HG02973 (cell line): Measurements from ENCODE around the gene SIL1.

Source experiments
- ATAC-seq: cut with Tn5 transposase; IDR thresholded peaks from one replicate; pipeline ENCODE4 v1.9.1; 2021; ENCODE audit warnings: moderate library complexity; ENCODE audit not compliant: unreplicated experiment

The SIL1 gene

DNA sequence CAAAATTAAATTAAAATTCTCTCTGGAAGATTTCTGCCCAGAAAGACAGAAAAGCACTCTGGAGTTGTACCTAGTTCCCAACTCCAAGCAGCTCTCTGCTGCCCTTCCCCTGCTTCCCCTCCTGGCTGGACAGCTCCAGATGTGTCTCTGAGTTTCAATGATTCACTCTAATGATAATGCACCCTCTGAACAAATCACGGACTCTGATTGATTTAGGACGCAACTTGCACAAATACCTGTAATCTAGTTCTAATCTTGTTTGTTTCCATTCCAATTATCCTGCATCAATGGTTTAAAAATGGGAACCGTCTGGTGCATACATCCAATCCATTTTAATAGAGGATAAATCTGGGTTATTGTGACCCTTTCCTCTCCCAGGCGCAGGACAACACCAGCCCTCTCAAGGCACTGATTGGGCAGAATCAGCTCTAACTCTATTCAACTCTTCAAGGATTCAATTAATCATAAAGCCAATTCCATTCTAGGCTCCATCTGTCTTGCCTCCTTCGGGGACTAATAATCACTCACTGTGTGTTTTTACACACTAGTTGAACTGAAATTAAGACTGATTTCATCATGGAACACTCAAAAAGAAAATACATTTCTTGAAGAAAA lies 211.9 kb downstream of the SIL1 start:
- ATAC-seq = no peak

DNA sequence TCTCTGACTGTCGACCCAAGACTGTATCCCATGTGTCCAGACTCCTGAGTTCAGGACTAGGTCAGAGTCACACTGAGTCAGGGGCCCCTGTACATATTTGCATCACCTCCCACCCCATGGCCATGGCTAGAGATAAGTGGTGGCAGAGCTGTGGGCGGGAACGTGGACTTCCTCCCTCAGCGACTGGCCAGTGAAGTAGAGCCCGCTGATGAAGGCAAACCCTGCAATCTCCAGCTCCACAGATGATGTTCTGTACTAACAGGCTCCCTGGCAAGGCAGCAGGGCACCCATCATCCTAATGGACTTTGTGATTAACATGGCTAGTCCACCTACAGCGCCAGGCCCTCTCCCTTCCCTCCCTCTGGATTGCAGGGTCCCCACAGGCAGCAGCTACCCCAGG lies 212.5 kb downstream of the SIL1 start:
- no peak for ATAC-seq

DNA sequence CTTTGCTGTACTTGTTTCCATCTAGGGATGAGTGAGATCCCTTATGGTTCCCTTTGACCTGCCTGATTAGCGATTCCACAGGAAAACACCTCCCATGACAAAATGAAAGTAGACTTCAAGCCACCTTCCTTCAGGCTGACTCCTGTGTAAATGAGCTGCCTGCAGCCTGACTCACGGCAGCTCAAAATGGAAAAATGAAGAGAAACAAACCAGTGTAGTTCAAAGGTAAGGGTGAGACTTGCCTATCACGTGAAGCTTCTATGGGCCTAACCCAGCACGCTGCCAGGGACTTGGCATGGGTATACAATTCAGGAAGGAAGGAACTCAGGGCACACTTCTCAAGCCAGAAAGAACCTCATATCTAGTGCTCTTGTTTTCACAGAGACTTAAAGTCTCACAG lies 212.9 kb downstream of the SIL1 start:
- ATAC-seq = no peak

DNA sequence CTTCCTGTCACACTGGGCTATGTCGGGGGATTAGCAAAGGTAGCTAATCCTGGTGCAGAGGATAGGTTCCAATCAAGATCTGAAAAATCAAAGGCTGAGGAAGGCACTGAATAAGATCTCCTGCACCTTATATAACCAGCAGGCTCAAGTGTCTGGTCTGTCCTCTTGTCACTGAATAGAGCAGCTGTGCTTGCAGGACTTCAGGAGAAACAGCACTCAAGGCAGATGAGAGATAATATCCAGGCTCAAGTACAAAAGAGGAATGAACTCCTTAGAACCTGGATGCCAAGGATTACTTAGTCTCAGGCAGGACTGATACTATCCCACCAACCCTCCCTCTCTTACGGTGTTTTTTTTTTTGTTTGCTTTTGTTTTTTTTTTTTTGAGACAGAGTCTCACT lies 214.2 kb downstream of the SIL1 start:
- ATAC-seq = no peak

DNA sequence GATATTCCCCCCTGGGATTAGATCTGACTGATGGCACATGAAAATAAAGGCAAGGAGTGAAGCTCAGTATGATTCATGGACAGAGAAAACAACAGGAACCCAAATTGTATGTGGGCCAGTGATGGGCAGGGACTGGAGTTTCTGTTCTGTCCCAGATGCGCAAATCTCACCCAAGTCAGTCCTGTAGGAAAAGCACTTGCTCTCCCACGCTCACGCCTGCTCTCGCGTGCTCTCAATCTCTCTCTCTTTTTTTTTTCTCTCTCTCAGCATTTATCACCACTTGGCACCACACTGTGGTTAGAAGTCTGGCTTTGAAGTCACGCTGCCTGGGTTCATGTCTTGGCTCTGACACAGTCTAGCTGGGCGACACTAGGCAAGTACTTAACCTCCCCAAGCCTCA lies 216.6 kb downstream of the SIL1 start:
- no peak for ATAC-seq

DNA sequence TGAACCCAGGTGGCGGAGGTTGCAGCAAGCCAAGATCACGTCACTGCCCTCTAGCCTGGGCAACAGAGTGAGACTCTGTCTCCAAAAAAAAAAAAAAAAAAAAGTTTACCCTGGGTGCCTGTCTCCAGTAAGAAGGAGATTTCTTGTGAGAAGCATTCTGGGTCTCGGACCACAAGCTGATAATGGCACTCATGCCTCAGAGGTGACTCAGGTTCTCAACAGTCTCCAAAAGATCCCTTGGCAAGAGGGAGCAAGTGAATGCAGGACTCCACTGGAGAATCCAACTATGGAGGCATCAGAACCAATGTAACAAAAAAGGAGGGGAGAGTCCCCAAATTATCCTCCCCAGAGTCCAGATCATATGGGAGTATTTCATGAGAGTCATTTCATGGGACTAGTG lies 217.0 kb downstream of the SIL1 start:
- ATAC-seq = no peak

DNA sequence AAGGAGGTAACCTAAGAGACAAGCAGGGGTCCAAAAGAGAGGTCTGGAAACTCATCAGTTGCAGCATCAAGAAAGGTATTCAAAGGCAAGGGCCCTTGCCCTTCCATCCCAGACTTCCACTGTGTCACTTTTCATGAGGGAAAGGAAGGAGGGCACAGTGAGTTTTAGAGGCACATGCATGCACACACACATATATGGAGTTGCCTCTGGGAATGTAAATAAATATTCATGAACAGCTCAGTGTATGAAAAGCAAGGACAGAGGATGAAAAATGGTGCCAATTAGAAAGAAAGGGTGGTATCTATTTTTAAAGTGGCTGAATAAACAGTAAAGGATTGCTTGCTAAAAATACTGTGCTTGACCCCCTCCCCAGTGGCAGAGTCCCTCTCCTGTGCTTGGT lies 217.7 kb downstream of the SIL1 start:
- no peak for ATAC-seq

DNA sequence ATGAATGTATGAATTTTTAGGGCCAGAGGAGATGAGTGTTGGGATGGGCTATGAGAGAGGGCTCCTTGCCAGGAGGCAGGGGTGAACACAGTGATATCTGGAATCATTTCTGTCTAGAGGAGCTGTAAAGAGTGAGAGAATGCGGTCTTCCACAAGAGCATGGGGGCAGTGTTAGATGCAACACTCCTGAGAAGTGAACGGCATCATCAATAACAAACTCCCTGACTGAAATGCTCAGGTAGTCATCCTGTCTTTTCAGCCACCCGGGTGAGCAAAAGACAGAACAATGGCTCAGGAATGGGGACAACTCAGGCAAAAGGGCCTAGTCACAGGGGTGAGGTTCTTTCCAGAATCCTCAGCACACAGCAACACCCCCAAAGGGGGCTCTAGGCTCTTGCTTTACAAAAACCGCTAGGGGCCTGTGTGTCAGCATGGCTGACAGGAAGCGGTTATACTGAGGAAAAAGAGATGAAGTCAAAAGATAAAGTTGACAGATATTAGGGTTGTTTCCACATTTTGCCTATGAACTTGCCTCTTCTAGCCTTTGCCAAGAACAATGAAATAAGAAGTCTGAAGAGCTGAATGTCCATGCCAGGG lies 218.4 kb downstream of the SIL1 start:
- no peak for ATAC-seq

DNA sequence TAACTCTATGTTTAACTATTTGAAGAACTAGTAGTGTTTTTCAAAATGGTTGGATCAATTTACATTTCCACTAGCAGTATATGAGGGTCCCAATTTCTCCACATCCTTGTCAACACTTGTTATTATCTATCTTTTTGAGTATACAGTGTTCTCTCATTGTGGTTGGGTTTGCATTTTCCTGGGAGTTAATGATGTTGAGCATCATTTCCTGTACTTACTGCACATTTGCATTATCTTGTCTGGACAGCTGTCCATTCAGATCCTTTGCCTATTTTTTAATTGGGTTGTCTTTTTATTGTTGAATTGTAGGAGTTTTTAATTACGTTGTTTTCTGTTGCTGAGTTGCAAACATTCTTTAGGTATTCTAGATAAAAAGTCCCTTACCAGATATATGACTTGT lies 219.6 kb downstream of the SIL1 start:
- ATAC-seq = no peak

DNA sequence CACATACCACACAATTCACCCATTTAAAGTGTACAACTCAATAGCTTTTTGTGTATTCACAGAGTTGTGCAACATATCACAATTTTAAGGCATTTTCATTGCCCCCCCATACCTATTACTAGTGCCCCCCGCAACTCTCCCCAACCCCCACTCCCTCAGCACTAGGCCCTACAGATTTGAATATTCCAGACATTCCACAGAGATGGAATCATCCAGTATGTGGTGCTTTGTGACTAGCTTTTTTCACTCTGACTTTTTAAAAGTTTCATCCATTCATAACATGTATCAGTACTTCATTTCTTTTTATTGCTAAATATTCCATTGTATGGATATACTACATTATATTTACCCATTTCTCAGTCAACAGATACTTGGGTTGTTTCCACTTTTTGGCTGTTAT lies 220.1 kb downstream of the SIL1 start:
- ATAC-seq = no peak

DNA sequence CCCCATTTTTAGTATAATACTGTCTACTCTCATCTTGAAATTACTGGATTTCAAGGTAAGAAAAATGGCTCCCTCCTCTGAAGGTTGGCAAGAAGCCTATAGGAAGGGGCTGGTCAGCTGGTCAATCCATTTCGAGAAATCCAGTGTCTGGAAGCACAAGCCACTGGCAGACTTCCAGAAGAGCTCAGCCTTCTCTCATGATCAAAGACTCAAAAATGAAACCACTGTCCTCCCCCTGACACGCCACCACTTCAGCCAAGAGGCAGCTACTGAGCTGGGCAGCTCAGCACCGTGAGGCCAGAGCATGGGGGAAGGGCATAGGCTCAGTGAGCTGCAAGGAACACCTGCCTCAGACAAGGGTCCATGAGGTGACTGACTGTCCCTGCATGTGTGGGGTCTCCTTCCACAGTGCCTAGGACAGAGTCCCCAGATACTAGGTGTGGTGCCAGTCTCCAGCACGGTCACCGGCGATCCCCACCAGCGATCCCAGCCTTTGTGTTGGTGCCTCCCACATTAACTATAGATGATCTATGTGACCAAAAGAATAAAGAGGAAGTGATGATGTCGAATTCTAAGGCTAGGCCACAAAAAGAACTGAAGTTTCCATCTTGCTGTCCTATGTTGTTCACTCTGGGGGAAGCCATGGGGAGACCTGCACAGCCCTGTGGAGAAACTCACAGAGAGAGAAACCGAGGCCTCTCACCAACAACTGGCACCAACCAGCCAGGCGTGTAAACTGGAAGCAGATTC lies 222.9 kb downstream of the SIL1 start:
- ATAC-seq = no peak

DNA sequence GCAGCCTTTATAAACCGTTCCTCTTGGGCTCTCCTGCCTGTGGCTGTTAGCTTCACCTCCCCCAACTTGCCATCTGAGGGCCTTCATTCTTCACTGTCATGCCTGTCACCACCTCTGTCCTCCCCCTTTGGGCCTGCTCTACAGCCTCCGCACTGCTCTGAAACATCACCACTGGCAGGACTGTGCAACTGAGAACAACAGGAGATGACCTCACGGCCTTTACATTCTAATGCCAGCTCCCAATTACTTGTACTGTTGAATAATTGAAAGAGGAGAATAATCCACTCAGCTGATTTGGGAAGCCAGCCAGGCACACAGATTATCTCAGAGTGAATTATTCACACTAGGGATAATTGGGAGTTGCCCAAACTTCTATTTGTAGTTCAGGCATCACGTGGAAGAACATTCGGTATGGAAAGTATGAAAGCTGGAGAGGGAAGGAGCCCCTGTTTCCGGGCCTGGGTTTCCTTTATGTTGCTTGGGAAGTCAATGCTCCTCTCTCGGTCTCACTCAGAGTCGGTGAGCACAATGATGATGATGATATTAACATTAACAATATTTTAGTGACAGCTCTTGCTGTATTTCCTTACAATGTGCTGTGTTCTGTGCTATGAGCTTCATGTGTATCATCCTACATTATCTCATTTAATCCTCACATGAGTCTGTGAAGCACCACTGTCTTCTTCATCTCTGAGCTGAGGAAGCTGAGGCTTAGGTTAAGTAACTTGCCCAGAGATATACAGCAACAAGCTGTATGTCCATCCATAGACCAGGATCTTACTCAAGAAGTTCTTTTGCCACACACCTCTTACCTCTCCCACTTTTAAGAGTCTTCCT lies 223.7 kb downstream of the SIL1 start:
- ATAC-seq = no peak

DNA sequence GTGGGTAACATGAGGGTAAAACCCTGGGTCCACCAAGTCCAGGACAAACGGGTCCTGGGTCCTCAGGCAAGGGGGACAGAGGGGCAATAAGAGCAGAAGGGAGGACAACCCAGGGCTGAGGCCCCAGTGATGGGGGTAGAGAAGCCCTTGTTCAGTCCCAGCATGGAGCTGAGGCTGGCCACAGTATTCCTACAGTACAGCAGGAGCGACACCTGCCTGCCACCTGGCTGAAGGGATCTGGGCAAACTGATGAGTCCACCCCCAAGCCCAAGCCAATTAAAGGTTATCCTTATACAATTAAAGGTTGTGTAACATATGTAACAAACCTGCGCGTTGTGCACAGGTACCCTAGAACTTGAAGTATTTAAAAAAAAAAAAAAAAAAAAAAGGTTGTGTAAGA lies 225.3 kb downstream of the SIL1 start:
- no peak for ATAC-seq

DNA sequence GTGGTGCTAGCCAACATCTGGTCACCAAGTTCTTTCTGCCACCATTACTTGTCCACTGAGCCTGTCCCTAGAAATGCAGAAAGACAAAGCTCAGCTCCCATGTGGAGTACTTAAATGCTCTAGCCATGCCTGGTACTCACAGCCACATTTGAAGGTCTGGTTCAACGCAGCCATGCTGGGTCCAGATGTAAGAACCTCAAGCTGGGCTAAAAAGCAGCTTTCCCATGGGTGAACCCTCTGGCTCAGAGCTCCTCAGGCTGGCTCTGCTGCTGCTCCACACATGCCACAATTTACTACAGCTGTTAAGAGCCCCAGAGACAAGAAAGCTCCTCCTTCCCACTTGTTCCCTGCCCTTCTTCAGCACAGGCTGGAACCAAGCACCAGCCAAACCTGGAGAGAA lies 225.9 kb downstream of the SIL1 start:
- no peak for ATAC-seq

DNA sequence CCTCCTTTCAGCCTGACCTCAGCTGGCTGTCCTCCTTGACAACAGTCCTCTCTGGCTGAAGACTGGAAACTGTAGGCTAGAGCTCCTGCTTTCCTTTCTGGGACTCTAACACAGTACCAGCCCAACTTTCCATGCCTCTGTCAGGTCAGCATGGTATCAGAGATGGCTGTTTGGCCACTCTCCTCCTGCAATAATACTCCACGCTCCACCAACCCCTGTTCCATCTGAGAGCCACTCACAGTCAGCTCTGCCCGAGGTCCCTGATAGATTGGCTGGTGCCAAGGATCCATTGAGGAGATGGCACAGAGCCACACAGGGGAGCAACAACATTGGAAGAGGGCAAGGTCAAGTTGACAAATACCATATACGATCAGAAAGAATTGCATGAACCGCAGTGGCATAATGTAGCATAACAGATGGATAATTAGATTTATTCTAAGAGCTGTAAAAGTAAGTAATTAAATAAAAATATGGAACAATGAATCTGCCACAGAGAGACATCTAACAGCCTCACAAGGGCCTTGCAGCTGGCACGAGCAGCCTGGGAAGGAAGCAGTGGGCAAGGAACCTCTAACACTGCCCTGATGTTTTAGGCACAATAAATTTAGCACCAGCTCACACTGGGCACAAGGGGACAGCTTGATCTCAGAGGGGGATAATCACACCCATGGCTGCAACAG lies 228.7 kb downstream of the SIL1 start:
- ATAC-seq = no peak

DNA sequence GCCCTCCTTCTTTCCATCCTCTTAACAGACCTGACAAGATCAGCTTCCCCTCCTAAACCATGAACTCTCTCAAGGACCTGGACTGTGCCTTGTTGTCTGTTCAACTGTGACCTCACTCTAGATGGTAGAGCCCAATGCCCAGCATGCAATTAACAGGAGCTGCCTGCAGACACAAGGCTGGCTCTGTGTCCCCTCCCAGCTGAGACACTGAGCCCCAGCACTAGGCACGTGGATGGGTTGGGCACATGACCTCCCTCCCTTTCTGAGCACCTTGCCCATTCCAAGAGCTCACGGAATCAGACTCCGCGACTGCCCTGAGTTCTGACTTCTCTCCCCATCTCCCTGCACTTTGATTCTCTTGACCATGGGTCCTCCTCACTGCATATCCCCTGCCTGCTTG lies 229.6 kb downstream of the SIL1 start:
- no peak for ATAC-seq

DNA sequence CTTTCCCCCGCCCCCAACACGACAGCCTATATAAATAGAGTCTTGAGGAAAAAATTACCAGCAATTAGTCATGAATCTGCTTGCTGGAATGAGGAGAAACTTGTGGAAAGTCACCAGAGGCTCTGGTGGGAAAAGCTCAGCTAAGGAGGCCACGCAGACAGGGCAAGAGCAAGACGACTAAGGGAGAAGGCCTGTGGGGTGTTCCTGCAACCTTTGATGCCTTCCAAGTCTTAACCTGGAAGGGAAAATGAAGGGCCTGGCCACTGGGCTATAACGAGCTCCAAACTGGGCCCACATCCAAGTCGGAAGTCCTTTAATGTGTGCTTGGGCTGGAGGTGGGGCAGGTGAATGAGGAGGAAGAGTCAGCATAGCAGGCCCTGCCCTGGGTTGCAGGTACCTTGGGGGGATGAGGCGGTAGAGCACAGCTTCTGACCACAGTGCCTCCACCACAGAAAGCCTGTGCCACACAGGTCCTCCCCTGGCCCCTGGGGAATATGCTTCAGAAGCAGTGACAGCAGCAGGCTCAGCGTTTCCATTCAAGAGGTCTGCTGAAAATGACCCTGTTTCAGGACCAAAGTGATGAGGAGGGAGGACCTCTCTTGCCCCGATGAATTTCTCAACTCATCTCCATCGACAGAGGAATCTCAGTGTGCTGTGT lies 230.2 kb downstream of the SIL1 start:
- no peak for ATAC-seq

DNA sequence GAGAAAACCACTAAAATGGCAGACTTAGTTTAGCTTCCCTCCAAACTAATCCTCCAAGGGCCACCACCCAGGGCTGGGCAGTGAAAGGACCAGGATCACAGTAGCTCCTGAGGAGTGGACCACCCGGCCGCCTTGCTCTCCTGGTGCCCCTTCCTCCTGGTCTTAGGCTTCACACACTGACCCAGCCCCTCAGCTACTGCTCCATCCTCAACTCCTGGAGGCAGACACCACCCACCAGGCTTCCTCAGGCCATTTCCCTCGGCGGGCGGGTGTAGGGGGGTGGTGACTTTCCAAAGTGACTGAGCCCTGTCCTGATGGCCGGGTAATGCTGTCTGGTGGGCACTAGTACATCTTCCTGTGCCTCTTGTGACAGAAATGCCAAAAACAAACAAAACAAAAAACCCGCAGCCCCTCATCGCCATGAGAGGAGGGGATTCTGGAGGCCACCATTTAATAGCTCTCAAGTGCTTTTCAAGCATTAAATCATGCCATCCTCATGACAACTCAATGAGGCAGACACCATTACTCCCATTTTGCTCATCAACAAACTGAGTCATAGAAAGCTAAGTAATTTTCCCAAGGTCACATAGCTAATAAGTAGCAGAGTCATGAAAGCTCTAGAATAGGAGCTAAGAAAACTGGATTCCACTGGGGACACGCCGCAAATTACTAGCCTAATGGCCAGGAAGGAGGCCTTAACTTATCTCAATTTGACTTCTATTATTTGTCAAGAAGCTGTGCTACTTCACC lies 231.8 kb downstream of the SIL1 start:
- ATAC-seq = no peak

DNA sequence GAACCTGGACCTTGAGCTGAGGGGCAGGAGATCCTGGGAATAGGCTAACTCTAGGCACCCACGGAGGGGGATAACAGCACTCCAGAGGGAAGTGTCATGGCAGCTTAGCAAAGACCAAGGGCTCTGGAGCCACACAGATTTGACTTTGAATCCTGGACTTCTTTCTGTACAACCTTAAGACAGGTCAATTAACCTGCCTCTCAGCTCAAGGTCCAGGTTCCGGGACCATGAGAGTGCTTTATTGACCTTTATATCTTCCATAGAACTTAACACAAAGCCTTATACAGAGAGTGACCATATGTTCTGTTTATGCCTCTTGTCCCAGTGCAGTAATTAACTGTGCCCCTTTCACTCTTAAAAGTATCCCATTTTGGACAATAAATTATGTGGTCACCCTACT lies 232.5 kb downstream of the SIL1 start:
- ATAC-seq = no peak

DNA sequence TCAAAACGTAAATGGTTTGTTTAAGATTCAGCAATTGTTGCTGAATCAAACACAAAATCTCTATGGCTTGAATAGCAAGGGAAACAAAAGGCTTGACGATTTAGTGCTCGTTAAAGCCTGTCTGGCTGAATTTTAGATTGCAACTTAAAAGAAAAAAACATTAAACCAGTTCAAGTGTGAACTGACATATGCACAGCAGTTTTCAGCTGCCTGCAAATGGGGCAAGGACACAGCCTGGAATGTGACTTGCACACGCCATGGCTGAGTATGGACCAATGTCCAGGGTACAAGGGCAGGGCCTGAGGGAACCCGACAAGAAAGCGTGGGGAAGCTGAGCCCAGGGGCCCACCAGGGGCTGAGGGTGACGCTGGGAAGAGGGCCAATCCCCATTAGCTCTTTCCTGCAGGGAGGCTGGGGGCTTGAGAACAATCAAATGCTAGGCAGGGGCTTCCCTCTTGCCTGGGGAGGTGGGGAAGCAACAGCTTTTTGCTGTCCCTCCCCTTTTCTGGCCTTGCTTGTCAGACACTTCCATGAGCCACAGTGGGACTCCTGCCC lies 233.4 kb downstream of the SIL1 start:
- ATAC-seq = no peak
